NCI-H345 (cell line): ENCODE results near the gene NPHP4.

Experiments
- DNase-seq: peaks from one replicate; lab custom pipeline; 2025; lab: John Stamatoyannopoulos, UW

Gene NPHP4

GRCh38 chr1:5992026-5992813 lies at the start of gene NPHP4:
Gene NPHP4, minus strand, starts transcription at chr1:5992425. Its CDS starts 6,136 bp downstream, at chr1:5986289.
- peak; percentile 100 for DNase-seq

- no peak for DNase-seq
Measured at GRCh38 chr1:6041432-6042062, 49.3 kb upstream of the NPHP4 start.

- no peak for DNase-seq
Measured at GRCh38 chr1:6040861-6041415, 48.7 kb upstream of the NPHP4 start.

DNA sequence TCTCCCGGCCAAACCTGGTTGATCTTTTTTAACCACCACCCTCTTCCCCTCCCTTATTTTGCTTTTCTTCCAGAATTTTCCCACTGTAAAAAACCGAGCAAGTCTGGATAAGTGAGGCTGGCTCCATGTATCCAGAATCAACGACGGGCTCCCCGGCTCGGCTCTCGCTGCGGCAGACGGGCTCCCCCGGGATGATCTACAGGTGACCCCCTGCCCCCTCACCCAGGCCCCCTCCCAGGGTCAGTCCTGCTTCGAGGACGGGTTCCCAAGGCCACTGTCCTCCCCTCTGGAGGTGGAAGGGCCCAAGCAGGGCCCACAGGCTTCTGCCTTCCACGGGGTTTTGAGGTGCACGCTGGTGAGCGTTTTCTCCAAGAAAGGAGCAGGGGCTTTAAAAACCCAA lies 48.2 kb upstream of the NPHP4 start:
- no peak for DNase-seq

DNA sequence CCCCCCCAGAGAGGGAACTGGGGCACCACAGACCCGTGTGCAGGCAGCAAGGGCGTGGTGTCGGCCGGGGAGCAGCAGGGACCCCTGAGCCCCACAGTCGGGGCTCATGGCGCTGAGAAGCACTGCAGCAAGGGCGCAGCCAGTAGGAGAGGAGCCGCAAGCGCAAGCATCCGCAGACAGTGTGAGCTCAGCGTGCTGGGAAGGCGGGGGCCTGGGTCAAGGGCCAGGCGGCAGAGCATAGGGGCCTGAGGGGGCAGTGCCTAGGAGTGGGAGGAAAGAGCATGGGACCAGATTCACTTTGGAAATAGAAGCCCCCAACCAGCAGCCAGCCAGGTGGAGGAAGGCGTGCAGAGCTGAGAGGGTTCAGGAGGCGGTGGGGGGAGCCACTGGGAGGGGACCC lies 46.8 kb upstream of the NPHP4 start:
- no peak for DNase-seq

- DNase-seq, result no peak
Measured at GRCh38 chr1:6038603-6039002, 46.4 kb upstream of the NPHP4 start.

DNA sequence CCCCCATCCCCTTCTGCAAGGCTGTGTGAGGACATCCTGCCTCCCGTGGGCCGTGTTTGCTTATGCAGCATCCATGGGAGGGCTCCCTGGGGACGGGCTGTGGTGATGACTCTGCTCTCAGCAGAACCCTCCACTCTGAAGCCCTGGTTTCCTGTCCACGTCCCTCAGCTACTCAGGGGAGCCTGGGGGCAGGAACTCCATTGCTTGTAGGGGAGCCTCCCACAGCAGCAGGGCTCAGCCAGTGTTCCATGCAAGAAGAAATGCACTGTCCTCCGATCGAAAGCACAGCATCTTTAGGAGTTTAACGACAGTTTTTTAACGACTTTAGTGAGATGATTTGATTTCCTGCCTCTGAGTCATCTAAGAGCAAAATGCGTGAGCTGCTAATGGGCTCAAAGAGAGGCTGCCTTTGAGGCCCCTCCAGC lies 45.1 kb upstream of the NPHP4 start:
- peak; percentile 53 for DNase-seq

DNA sequence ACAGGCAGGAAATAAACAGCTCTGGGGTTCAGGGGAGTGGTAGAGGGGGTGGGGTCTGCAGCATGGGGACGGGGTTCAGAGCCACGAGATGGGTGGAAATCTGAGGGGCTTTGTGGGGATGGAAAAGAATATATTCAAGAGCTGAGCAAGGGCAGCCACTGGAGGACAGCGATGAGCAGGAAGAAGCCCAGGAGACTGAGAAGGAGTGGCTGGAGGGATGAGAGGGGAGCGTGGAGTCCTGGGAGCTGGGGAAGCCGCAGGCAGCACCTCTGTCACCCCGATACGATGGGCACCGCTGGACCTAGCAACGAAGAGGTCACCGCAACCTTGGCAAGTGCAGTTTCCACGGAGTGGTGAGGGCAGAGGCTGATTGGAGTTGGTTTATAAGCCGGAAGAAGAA lies 43.5 kb upstream of the NPHP4 start:
- DNase-seq, result no peak

DNA sequence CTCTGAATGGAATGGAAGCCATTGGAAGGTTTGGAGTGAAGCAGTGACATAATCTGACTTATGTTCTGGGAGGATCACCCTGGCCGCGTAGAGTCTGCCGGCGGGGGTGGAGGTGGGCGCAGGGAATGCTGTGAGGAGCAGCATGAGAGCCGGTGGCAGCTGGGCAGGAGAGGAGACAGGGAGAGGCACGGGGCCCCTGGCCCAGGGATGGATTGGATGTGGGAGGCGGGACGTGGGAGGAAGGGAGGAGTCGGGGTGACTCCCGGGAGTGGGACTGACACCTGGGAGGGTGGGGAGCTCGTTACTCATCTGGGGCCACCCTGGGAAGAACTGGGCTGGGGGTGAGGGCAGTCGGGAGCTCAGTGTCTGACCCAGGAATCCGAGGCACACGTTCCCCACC lies 43.1 kb upstream of the NPHP4 start:
- no peak for DNase-seq

- DNase-seq, result no peak
Measured at GRCh38 chr1:6034750-6035096, 42.5 kb upstream of the NPHP4 start.

DNA sequence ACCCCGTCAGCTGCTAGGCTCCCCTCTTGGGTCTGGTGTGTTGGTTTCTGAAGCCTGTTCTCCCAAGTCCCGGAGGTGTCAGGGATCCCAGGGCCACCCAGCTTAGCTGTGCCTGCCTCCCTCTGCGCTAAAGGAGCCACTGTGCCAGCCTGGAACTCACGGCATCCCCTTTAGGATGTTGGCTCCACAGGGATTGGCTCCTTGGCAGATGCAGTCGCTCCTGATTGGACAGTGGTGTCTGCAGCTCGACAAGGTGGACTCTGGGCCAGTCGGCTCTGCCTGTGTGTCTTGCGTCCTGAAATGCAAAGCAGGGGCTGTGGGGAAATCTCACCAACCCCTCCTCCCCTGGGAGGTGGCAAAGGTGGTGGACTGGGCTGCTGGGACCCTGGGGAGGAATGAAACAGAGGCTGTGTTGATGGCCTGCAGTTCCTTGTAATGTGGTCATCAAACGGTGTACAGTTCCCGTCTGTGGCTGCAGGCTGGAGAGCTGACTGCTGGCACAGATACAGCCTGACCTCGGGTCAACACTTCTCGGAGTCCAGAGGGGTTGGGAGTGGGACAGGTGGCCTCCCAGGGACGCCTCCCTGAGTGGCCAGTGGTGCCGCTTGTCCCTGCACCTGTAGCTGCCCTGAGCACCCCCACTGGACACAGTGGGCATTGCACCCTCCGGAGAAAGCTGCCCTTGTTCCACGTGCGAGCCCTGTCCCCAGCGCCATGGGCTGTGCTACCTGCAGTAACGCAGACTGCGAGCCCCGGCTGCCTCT lies 41.9 kb upstream of the NPHP4 start:
- peak; percentile 21 for DNase-seq

- no peak for DNase-seq
Measured at GRCh38 chr1:6033124-6033523, 40.9 kb upstream of the NPHP4 start.

DNA sequence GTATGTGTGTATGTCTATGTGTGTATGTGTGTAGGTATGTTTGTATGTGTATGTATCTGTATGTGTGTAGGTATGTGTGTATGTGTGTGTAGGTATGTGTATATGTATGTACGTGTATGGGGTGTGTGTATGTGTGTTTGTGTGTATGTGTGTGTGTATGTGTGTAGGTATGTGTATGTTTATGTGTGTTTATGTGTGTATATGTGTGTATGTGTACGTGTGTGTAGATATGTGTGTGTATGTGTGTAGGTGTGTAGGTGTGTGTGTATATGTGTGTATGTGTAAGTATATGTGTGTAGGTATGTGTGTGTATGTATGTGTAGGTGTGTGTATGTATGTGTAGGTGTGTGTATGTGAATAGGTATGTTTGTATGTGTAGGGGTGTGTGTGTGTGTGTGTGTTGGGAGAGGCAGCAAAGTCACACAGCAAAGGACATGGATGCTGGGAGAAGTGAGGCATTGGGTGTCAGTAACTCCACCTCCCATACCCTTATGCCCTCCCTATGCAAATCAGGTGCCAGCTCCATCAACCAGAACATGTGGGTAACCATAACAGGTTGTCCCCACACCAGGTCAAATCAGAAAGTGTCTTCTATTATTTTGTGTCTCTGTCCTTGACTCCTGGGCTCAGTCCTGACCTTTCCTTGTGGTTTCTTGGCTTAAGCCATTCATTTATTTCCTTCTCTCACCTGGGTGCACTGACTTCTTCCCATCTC lies 38.5 kb upstream of the NPHP4 start:
- DNase-seq, result no peak

GRCh38 chr1:6030132-6030531 lies 37.9 kb upstream of the NPHP4 start:
- DNase-seq, result no peak

DNA sequence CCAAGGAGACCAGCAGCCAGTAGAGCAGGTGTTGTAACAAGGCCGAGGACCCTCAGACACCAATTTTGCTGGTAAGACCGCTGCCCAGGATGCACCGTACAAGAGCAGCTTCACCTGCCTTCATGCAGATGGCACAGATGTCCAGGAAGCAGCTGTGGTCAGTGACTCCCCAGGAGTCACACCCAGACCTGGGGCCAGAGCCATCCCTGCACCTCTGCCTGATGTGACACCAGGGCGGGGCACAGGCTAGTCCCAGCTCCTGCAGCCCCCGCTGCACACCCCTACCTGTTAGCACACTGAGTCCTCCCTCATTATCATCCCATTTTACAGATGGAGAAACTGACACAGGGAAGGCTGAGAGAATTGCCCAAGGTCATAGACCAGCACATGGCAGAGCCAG lies 37.1 kb upstream of the NPHP4 start:
- DNase-seq, result no peak

GRCh38 chr1:6028042-6028850 lies 36.0 kb upstream of the NPHP4 start:
- DNase-seq, result no peak

- DNase-seq, result no peak
Measured at GRCh38 chr1:6027591-6027990, 35.4 kb upstream of the NPHP4 start.

DNA sequence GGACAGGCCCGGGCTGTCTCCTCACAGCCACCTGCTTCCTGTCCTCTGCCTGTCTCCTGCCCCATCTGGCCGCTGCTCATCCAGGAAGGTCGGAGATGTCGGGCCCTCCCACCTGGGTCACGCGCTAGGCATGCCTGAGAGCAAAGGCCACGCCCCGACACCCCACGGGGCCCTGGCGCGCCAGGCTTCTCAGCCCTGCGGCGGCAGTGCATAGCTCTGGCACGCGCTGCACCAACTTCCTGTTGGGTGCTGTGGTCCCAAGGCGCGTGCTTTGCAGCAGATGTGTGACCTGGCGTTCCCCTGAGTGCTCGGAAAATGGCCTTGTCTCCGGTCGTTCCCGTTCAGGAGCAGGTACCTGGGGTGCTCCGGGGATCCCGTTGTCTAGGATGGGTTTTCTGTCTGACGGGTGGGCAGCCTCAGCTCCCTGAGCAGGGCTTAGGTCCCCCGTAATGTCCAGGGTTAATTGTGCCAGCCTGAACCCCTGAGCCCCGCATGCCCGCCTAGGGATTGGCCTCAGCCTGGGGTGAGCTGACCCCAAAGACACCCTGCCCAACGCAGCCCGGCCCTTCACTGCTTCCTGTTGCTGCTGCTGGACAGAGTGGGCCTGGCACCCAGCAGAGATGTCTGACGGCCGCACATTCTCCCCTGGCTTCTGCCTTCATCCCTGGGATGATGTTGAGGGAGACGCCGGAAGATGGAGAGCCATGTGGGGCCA lies 34.0 kb upstream of the NPHP4 start:
- DNase-seq, result peak; percentile 43

DNA sequence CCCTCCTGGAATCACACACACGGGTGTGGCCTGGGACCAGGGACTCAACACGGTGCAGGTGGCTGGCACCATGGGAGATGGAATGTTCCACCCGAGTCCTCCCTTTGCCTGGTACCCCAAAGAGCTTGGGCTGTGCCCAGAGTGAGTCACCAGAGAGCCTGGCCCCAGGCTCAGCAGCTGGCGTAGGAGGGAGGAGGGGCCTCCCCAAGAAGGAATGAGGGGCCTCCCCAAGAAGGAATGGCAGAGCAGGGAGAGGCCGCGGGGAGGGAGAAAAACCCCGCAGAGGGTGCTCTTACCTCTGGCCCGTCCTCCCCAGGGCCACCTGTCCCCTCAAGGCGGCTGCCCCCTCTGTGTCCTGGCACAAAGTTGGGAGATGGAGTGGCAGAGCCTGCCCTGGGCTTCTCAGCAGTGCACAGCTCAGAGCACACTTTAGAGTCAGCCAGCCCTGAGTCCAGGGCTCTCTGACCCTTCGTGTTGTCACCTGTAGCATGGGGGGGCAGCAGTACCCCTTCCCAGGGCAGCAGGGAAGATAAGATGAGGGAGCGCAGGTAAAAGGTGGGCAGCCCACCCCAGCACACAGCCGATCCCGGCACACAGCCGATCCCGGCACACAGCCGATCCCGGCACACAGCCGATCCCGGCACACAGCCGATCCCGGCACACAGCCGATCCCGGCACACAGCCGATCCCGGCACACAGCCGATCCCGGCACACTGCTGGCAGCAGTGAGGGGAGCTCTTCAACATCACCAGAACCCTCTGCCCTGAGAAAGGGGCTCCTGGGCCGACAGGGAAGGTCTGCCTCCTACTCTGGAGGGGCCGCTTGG lies 33.3 kb upstream of the NPHP4 start:
- no peak for DNase-seq

GRCh38 chr1:6024376-6024775 lies 32.2 kb upstream of the NPHP4 start:
- no peak for DNase-seq
